ENCODE measurements around the gene HOXB1. TPM values are rescaled to one million over a fixed set of nuclear protein-coding genes. Genes with fewer than 3 reads are reported as not detected.
A peak's percentile ranks its signal among the peaks of the same experiment; 100 is the strongest.

Gene HOXB1
- total RNA-seq, 1 donor from 2014 or later = not detected

GRCh38 chr17:48554412-48555257 lies 23.8 kb upstream of the HOXB1 start:
- no peak for DNase-seq

- no peak for DNase-seq
Observed at GRCh38 chr17:48553826-48554225, 23.0 kb upstream of the HOXB1 start.

DNA sequence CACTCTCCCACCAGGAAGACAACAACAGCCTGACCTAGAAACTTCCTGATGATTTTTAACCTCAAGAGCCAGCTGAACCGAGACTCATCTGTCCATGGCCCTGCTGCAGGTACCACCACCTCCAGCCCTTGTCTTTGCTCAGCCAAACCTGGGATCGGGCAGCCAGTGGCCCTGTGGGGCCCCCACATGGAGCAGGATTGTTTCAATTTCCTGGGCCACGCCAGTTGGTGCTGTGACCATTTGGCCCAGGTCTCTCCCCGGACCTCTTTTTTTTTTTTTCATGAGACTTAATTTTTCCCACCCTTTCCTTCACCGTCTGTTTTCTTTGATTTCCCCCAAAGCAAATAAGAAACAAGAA lies 22.4 kb upstream of the HOXB1 start:
- DNase-seq = no peak

DNA sequence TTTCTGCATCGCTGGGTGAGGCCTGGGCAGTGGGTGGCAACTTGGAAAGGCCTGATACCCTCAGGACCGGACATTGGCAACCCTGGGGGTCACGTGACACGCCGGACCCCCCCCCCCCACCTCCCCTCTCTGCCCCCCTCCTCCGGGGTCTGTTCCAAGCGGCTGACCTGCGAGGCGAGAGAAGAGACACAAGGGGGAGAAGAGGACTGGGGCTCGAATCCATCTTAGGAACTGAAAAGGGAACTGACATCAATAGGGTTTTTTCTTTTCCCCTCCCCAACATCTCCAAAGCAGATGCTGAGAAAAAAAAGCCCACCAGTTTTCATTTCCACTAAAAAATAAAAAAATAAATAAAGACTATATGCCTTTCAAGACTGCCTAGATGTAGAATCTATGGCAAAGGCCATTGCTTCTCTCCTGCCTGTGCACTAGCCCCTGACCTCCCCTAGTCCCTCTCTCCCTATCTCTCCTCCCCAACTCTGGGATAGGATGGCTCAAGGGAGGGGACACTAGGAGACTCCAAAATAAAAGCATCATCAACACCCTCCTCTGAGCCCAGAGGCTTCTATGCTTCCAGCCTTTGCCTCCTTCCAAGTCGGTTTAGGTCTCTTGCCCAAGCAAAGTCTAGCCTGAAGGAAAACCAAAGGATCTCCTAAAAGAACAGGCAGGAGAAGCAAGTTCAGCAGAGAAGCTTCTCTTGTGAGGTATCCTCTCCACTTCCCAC lies 21.8 kb upstream of the HOXB1 start:
- DNase-seq = peak; percentile 28

DNA sequence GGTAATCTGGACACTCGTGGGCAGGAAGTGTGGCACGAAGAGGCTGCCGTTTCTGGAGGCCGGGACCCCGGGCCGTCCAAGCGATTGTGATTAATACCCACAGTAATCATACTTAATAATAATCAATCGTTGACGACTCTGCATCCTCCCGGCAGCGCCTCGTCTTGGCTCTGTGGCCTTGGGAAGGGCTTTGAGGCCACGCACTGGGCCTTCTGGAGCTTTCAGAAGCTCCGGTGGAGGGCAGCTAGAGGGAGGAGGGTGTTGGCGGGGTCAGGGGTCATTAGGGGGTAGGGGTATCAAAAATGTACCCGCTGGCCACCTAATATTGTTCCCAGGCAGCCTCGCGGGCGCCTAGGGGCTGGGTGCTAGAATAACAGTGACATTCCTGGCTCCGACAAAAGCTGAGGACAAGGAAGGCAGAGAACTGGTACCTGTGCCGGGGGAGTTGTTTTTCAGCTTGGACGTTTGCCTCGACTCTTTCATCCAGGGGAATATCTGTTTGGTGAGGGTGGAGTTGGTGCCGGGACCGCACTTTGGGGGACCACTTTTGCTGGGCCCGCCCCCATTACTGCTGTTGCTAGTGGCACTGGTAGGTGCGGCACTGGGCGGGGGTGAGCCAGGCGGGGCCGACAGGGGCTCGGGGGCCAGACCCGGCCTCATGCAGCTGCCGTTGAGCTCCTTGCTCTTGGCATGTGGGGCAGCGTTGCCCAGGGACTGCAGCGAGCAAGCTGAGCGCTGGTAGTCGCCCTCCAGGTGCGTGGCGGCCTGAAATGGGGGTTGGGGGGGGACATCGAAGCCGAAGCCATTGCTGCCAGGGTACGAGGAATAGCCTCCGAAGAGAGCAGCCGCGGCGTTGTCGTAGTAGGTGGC lies 21.0 kb upstream of the HOXB1 start:
- no peak for DNase-seq

DNA sequence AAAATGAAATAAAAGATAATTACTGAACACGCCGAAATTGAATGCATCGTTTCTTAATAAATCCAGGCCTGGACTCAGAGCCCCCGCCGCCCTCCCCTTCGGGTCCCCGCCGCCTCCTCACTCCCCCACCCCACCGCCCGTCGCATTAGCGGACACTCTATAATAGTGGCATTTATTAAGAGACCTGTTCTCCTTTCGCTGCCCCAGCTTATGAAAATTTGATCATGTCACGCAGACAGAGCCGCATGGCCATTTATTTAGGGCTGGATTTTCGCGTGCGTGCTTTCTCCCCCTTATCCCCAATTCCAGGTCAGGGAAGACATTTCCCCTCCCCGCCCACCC lies 20.4 kb upstream of the HOXB1 start:
- no peak for DNase-seq

DNA sequence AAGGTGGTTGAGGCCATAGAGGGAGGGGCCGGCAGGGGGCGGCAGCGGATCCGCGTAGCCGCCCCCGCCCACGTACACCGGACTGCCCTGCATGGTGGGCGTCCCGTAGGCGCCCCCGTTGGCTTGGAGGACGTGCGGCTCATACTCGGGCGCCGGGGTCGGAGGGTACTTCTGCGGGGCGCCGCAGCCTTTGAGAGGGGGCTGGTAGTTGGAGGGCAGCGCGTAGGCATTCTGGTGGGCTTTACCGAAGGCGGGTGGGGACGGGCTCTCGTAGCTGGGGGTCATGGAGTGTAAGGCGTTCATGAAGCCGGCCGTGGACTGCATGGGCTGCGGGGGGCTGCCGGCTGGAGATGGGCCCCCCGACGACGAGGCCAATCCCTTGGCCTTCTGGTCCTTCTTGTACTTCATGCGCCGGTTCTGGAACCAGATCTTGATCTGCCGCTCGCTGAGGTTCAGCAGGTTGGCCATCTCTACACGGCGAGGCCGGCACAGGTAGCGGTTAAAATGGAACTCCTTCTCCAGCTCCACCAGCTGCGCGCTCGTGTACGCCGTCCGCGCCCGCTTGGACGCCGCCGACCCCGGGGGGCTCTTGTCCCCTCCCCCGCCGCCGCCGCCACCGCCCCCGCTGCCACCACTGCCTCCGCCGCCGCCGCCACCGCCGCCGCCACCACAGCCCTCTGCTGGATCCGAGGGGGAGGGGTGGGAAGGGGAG lies 19.8 kb upstream of the HOXB1 start:
- DNase-seq = no peak

GRCh38 chr17:48549914-48550501 lies 19.2 kb upstream of the HOXB1 start:
- no peak for DNase-seq

GRCh38 chr17:48549281-48549630 lies 18.4 kb upstream of the HOXB1 start:
- no peak for DNase-seq

DNA sequence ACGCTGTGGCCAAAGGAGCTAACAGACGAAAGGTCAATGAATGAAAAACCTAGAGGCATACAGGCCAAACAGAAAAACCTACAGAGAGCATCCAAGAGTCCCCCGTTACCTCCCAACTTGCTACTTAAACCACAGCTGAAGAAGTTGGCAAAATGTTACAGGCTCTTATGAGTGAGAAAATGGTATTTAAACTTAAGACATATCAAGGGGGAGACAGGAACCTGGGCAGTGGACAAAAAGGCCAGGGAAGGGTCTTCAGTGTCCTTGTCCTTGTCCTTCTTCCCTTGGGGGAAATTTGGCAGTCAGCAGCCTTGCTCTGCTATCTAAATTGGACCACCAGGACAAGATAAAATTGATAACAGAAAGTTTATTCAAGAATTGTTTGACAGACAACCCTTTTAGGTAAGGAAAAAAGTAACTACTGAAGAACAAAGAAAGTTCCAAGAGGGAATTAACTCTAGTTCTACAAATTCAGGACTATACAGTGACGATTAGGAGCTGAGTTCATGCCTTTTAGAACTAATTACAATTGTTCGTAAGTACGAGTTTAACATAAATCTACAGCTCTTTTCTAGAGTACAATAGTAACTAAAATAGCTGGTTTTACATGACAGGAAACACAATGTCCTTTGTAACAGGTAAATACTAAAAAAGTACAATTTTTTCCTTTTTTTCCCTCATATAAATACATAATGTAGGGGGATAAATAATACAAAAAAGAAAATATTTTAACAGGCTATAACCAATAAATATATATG lies 17.9 kb upstream of the HOXB1 start:
- DNase-seq = no peak

GRCh38 chr17:48547808-48548522 lies 17.2 kb upstream of the HOXB1 start:
- DNase-seq = no peak

DNA sequence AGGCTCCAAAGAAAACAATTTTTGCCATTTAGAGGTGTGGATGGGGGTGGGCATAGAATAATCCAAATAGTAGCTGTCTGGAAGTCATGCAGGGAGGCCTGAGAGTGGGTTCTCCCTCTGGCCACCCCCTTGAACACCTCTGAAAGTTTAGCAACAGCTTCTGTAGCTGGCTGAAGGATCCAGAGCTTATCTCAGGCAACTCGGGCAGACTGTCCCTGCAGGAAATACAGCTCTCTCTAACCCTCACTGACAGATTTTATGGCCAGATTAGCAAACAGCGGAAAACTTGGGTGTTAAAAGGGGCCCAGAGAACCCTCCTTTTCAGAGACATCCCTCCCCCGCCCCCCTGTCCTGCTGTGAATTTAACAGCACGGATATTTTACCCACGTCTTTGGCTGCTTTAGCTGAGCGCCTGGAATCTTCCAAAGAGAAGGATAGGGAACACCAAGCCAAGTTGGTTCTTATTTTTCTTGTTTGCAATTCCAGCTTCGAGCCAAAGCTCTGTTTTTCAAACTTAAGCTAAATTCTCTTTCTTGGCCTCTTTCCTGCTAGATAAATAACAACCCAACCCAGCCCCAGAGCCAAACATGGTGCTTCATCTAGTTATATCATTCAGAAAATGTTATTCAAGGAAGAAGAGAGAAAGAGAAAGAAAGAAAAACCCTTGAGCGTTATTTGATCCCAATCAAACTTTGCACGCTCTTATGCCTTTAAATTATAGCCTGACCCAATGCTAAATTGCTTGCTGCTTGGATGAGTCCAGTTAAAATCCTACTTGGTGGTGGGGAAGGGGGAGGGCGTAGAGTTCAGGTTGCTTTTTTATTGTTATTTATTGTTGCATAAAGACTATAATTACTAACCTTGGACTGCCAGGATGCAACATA lies 16.4 kb upstream of the HOXB1 start:
- DNase-seq = peak; percentile 94

- DNase-seq = peak; percentile 84
Observed at GRCh38 chr17:48546137-48546923, 15.5 kb upstream of the HOXB1 start.

DNA sequence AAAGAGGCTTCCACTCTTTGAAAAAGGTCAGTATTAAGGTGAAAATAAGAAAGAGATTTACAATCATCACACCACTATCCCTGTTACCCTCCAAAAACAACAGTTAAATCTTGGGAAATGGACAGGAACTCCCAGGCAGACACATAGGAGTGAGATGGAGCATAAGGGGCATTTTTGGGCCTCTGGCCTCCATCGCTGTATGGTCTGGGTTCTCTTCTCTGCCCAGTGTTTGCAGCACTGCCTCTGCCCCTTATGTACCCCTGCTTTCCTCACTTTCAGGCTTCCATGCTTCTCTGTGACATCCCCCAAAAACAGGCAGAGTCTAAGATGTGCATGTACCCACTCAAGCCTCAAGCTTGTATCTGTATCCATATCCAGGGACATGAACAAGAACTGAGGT lies 14.7 kb upstream of the HOXB1 start:
- DNase-seq = no peak

DNA sequence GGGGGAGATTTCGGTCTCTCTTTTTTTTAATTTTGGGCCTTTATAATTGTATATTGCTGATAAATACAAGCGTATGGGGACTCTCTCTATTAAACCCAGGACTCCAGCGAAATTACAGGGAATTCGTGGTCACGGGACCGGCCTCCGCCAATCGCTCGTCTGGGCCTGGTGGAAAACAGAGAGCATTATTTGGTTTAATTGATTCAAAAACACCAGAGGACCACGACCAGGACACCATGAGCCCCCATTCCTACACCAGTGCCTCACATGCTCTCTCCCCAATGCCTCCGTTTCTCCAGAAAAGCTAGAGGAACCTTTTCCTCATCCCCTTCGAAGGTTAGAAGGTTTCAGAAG lies 14.2 kb upstream of the HOXB1 start, which contains the start of gene HOXB2:
Gene HOXB2, minus strand, starts transcription at position 88 of the 354 bp plus-strand sequence. CDS start 198 bp downstream, outside the sequence.
- DNase-seq = peak; percentile 59

- peak; percentile 89 for DNase-seq
Observed at GRCh38 chr17:48544349-48545021, 13.7 kb upstream of the HOXB1 start.

DNA sequence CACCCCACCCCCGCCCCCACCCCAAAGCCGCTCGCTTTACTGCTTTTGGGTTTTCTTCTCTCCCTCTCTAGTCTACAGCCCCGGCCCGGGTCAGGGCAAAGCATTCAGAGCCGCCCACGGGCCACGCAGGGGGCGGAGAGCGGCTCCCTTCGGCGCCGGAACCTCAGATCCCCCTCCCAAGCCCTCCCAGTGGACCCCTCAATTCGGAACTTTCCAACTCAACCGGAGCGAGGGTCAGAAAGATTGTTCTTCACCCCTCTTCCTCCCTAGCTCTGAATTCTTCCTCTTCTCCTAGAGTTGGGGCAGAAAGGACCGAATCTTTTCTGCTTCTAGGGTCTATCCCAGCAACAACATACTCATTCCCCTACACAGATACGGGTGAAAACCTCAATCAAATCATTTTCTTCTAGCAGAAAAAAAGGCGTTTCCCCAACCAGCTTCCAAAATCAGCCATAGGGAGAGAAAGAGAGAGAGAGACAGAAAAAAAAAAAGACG lies 13.1 kb upstream of the HOXB1 start:
- DNase-seq = peak; percentile 75
